Neural cell (in vitro differentiated cells): ENCODE results near the gene ENC1. TPM values are rescaled to one million over a fixed set of nuclear protein-coding genes. Genes with fewer than 3 reads are reported as not detected.
A peak's percentile ranks its signal among the peaks of the same experiment; 100 is the strongest.

Source experiments
- H2AFZ ChIP-seq: fragments of 200-600, 300-800 bp; sonication (generic), shearing (Covaris generic); 2 replicates; pipeline ENCODE4 v1.6.0; 2014; ENCODE audit warnings: low read depth, mild to moderate bottlenecking, antibody characterized with exemption, low read length, moderate library complexity
- H3F3A ChIP-seq: fragments of 200-600 bp; shearing (Covaris generic); 2 replicates; pipeline ENCODE4 v1.6.1; 2016; ENCODE audit warnings: mild to moderate bottlenecking, moderate library complexity, mixed read lengths, antibody characterized with exemption, low read length; ENCODE audit not compliant: insufficient read depth, poor library complexity, severe bottlenecking
- H3K27ac ChIP-seq: fragments of 200-600, 300-800 bp; sonication (generic), shearing (Covaris generic); 2 replicates; pipeline ENCODE4 v1.5.1; 2014; ENCODE audit warnings: mild to moderate bottlenecking, low read length, moderate library complexity
- H3K27me3 ChIP-seq: fragments of 300-800, 200-600 bp; sonication (generic), shearing (Covaris generic); 2 replicates; pipeline ENCODE4 v1.6.0; 2014; ENCODE audit warnings: mild to moderate bottlenecking, low read depth, low read length, moderate library complexity; ENCODE audit not compliant: insufficient read depth
- H3K36me3 ChIP-seq: fragments of 300-800, 200-600 bp; sonication (generic), shearing (Covaris generic); 2 replicates; pipeline ENCODE4 v1.5.1; 2014; ENCODE audit warnings: mild to moderate bottlenecking, antibody characterized with exemption, low read length, moderate library complexity; ENCODE audit not compliant: insufficient read depth
- H3K4me2 ChIP-seq: fragments of 300-800, 200-600 bp; sonication (generic), shearing (Covaris generic); 2 replicates; pipeline ENCODE4 v1.6.0; 2014; ENCODE audit warnings: mild to moderate bottlenecking, low read length
- H3K4me3 ChIP-seq: fragments of 300-800, 200-600 bp; sonication (generic), shearing (Covaris generic); 2 replicates; pipeline ENCODE4 v1.5.1; 2014; ENCODE audit warnings: mild to moderate bottlenecking, low read length, moderate library complexity
- H3K79me2 ChIP-seq: fragments of 200-600 bp; shearing (Covaris generic); replicated peaks from 2 replicates; pipeline ENCODE4 v1.6.0; 2014; ENCODE audit warnings: mild to moderate bottlenecking, low read length, moderate library complexity; ENCODE audit not compliant: insufficient read depth
- H3K9ac ChIP-seq: fragments of 300-800, 200-600 bp; sonication (generic), shearing (Covaris generic); 2 replicates; pipeline ENCODE4 v1.6.1; 2016; ENCODE audit warnings: mild to moderate bottlenecking, low read length, mixed read lengths
- H3K9me2 ChIP-seq: fragments of 200-600 bp; shearing (Covaris generic); 2 replicates; pipeline ENCODE4 v1.6.1; 2016; ENCODE audit warnings: mild to moderate bottlenecking, low read length, mixed read lengths; ENCODE audit not compliant: insufficient read depth
- H3K9me3 ChIP-seq: fragments of 200-600, 300-800 bp; sonication (generic), shearing (Covaris generic); 2 replicates; pipeline ENCODE4 v1.6.1; 2016; ENCODE audit warnings: mild to moderate bottlenecking, mixed run types, low read length, moderate library complexity, mixed read lengths
- H4K20me1 ChIP-seq: fragments of 200-600 bp; shearing (Covaris generic); 2 replicates; pipeline ENCODE4 v1.6.1; 2016; ENCODE audit warnings: mild to moderate bottlenecking, mixed run types; ENCODE audit not compliant: insufficient read depth
- EP300 ChIP-seq: fragments of 450-650 bp; conservative IDR thresholded peaks from 2 replicates; pipeline ENCODE4 v1.6.1; 2014; ENCODE audit warnings: antibody characterized with exemption, mild to moderate bottlenecking, moderate library complexity; ENCODE audit not compliant: poor library complexity, severe bottlenecking
- EZH2 ChIP-seq: fragments of 200-600, 300-800 bp; shearing (Covaris generic), sonication (generic); IDR thresholded peaks from 2 replicates; pipeline ENCODE4 v1.6.1; 2014; ENCODE audit warnings: antibody characterized with exemption, low read length, borderline replicate concordance, mild to moderate bottlenecking; ENCODE audit not compliant: insufficient read depth, poor library complexity, severe bottlenecking
- POLR2AphosphoS5 ChIP-seq: IDR thresholded peaks from 2 replicates; pipeline ENCODE4 v1.6.1; 2012
- RAD21 ChIP-seq: fragments of 450-650 bp; conservative IDR thresholded peaks from 2 replicates; pipeline ENCODE4 v1.6.1; 2014; ENCODE audit warnings: antibody characterized with exemption, mild to moderate bottlenecking, moderate library complexity
- REST ChIP-seq: IDR thresholded peaks from 2 replicates; pipeline ENCODE4 v1.6.1; 2012; ENCODE audit warnings: borderline replicate concordance
- SMC3 ChIP-seq: fragments of 450-650 bp; conservative IDR thresholded peaks from 2 replicates; pipeline ENCODE4 v1.6.1; 2014; ENCODE audit warnings: antibody characterized with exemption, mild to moderate bottlenecking, moderate library complexity; ENCODE audit not compliant: poor library complexity
- TAF1 ChIP-seq: IDR thresholded peaks from 2 replicates; pipeline ENCODE4 v1.6.1; 2012; ENCODE audit warnings: low read depth
- polyA plus RNA-seq: library from polyadenylated mRNA; depleted of rRNA; stranded (reverse); fragments of >200 nt; gene quantifications from 2 replicates; pipeline ENCODE4 v1.2.3, GENCODE V29; 2014

Gene ENC1
- polyA plus RNA-seq, 1 donor from 2014 or later = 449 TPM

- no peak overlapping the region for H3K4me3 ChIP-seq
- H3F3A ChIP-seq = peaks cover 8% of the 10 kb centered on the region
- no peaks in the 10 kb centered on the region for H3K27me3 ChIP-seq
- H2AFZ ChIP-seq = no peak overlapping the region
- H4K20me1 ChIP-seq = no peaks in the 10 kb centered on the region
- H3K36me3 ChIP-seq = no peaks in the 10 kb centered on the region
- H3K27ac ChIP-seq = no peak overlapping the region
- no peak overlapping the region for H3K9ac ChIP-seq
- no peaks in the 10 kb centered on the region for H3K9me2 ChIP-seq
- H3K79me2 ChIP-seq = no peaks in the 10 kb centered on the region
- TF ChIP-seq EP300 (no peak), TAF1 (no peak), POLR2AphosphoS5 (no peak), REST (no peak), EZH2 (no peak), SMC3 (no peak), RAD21 (no peak)
- H3K4me2 ChIP-seq = no peak overlapping the region
- no peaks in the 10 kb centered on the region for H3K9me3 ChIP-seq
These were observed 21.2 kb downstream of the ENC1 start for GRCh38 chr5:74619308-74619707.

DNA sequence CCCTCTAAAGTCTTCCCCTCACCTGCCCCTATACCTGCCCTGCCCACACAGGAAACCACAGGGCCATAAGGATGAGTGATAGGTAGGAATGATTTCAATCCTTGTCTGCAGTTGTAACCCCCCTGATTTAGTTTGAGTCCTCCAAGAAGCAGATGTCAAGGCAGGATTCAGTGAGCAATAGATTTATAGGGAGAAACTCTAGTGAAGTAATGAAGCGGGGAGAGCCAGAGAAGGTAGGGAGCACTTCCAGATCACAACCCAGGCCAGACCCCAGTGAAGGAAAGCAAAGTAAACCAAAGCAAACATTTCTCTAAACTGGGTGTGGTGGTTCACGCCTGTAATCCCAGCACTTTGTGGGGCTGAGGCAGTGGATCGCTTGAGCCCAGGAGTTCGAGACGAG lies 22.4 kb downstream of the ENC1 start:
- Histone ChIP-seq H2AFZ (no peak overlapping the region), H3K36me3 (no peaks in the 10 kb centered on the region), H3F3A (peaks cover 8% of the 10 kb centered on the region), H3K27ac (no peak overlapping the region), H3K9me2 (no peaks in the 10 kb centered on the region), H3K27me3 (no peaks in the 10 kb centered on the region), H4K20me1 (no peaks in the 10 kb centered on the region), H3K9ac (no peak overlapping the region), H3K79me2 (no peaks in the 10 kb centered on the region), H3K9me3 (no peaks in the 10 kb centered on the region), H3K4me3 (no peak overlapping the region), H3K4me2 (no peak overlapping the region)
- TF ChIP-seq SMC3 = no peak

DNA sequence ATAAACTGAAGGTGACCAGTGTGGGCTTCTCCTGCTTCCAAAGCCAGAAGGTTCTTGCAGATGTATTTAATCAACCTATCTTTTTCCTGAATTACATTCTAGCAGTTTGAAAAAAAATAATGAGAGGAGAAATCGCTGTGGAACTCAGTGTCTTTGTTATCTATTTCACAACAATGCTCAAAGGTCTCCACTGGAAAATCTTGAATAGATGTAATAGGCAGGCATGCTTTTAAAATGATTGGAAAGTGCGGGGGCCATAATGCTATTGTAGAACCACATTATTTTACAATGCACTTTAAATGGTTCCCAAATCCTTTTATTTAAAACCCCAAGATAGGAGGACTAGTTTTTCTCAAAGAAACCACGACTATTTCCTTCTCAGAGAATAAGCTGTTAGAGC lies 23.3 kb downstream of the ENC1 start:
- Histone ChIP-seq H3K27me3 (no peaks in the 10 kb centered on the region), H3K79me2 (no peaks in the 10 kb centered on the region), H4K20me1 (no peaks in the 10 kb centered on the region), H3K9ac (no peak overlapping the region), H3K9me3 (no peaks in the 10 kb centered on the region), H3K36me3 (no peaks in the 10 kb centered on the region), H2AFZ (no peak overlapping the region), H3K27ac (peak overlapping the region; percentile 20), H3K4me2 (no peak overlapping the region), H3K4me3 (no peak overlapping the region), H3F3A (no peaks in the 10 kb centered on the region), H3K9me2 (no peaks in the 10 kb centered on the region)
- TF ChIP-seq REST (no peak), SMC3 (no peak), EP300 (no peak), RAD21 (no peak), TAF1 (no peak)
